ENCODE results near the gene ATG4B. TPM values are rescaled to one million over a fixed set of nuclear protein-coding genes. Genes with fewer than 3 reads are reported as not detected.

The ATG4B gene
- total RNA-seq, 4 donors from 2014 or later, result 50.5 to 173 (median 88.0) TPM

- Histone ChIP-seq H3K36me3 (no peaks in the 10 kb centered on the region), H3K4me1 (peaks cover 45% of the 10 kb centered on the region), H3K27me3 (no peaks in the 10 kb centered on the region), H3K4me3 (no peak overlapping the region), H3K27ac (no peak overlapping the region), H3K9me3 (no peaks in the 10 kb centered on the region)
- 81% methylated on average over 8 of the region's 8 CpGs for WGBS
- no peak for TF ChIP-seq EP300 (IDR thresholded peaks at IDR 0.05)
- TF ChIP-seq CTCF (IDR thresholded peaks at IDR 0.05), result no peak
- no peak for TF ChIP-seq POLR2AphosphoS5 (IDR thresholded peaks at IDR 0.05)
- no peak for TF ChIP-seq POLR2A (IDR thresholded peaks at IDR 0.05)
- DNase-seq (ENCODE audit: low spot score in 2 of 2), result no peak
These were observed 2.8 kb downstream of the ATG4B start for GRCh38 chr2:241640165-241640795.

GRCh38 chr2:241641631-241642030 lies 4.1 kb downstream of the ATG4B start:
- H3K4me1 ChIP-seq, result peaks cover 35% of the 10 kb centered on the region
- no peaks in the 10 kb centered on the region for H3K27me3 ChIP-seq
- no peak for DNase-seq (ENCODE audit: low spot score in 2 of 2)
- H3K27ac ChIP-seq, result no peak overlapping the region
- no peaks in the 10 kb centered on the region for H3K9me3 ChIP-seq
- TF ChIP-seq POLR2AphosphoS5 (IDR thresholded peaks at IDR 0.05), result no peak
- no peak for TF ChIP-seq EP300 (IDR thresholded peaks at IDR 0.05)
- no peak for TF ChIP-seq CTCF (IDR thresholded peaks at IDR 0.05)
- no peak for TF ChIP-seq POLR2A (IDR thresholded peaks at IDR 0.05)
- no peaks in the 10 kb centered on the region for H3K36me3 ChIP-seq
- H3K4me3 ChIP-seq, result no peak overlapping the region
- 61% methylated on average over 2 of the region's 2 CpGs for WGBS

- no peaks in the 10 kb centered on the region for H3K36me3 ChIP-seq
- no peak overlapping the region for H3K27ac ChIP-seq
- no peak overlapping the region for H3K4me3 ChIP-seq
- WGBS, result 89% methylated on average over 24 of the region's 26 CpGs
- no peak for DNase-seq (ENCODE audit: low spot score in 2 of 2)
- H3K27me3 ChIP-seq, result no peaks in the 10 kb centered on the region
- H3K4me1 ChIP-seq, result peaks cover 12% of the 10 kb centered on the region
- H3K9me3 ChIP-seq, result no peaks in the 10 kb centered on the region
- TF ChIP-seq POLR2A (IDR thresholded peaks at IDR 0.05) (no peak), POLR2AphosphoS5 (IDR thresholded peaks at IDR 0.05) (no peak), CTCF (IDR thresholded peaks at IDR 0.05) (no peak), EP300 (IDR thresholded peaks at IDR 0.05) (no peak)
These were observed 7.8 kb downstream of the ATG4B start for GRCh38 chr2:241645056-241645914.

GRCh38 chr2:241645915-241646645 lies 8.6 kb downstream of the ATG4B start:
- peaks cover 5% of the 10 kb centered on the region for H3K4me1 ChIP-seq
- 91% methylated on average over 14 of the region's 14 CpGs for WGBS
- peaks cover 2% of the 10 kb centered on the region for H3K36me3 ChIP-seq
- no peak for DNase-seq (ENCODE audit: low spot score in 2 of 2)
- TF ChIP-seq EP300 (IDR thresholded peaks at IDR 0.05) (no peak), POLR2A (IDR thresholded peaks at IDR 0.05) (no peak)
- no peaks in the 10 kb centered on the region for H3K9me3 ChIP-seq
- no peaks in the 10 kb centered on the region for H3K27me3 ChIP-seq
- H3K27ac ChIP-seq, result no peak overlapping the region
- no peak overlapping the region for H3K4me3 ChIP-seq

- H3K9me3 ChIP-seq, result no peaks in the 10 kb centered on the region
- H3K4me3 ChIP-seq, result no peak overlapping the region
- H3K4me1 ChIP-seq, result no peaks in the 10 kb centered on the region
- H3K27me3 ChIP-seq, result no peaks in the 10 kb centered on the region
- no peak for DNase-seq (ENCODE audit: low spot score in 2 of 2)
- 89% methylated on average over 6 of the region's 6 CpGs for WGBS
- H3K36me3 ChIP-seq, result peaks cover 25% of the 10 kb centered on the region
- TF ChIP-seq POLR2A (IDR thresholded peaks at IDR 0.05) (no peak), EP300 (IDR thresholded peaks at IDR 0.05) (no peak), CTCF (IDR thresholded peaks at IDR 0.05) (no peak), POLR2AphosphoS5 (IDR thresholded peaks at IDR 0.05) (no peak)
- H3K27ac ChIP-seq, result no peak overlapping the region
These were observed 11.0 kb downstream of the ATG4B start for GRCh38 chr2:241648453-241648852.

Measured in suprapubic skin (tissue), 4 donors.